WTC11 (cell line): ENCODE measurements around the gene COL18A1. TPM values are rescaled to one million over a fixed set of nuclear protein-coding genes. Genes with fewer than 3 reads are reported as not detected.
A peak's percentile ranks its signal among the peaks of the same experiment; 100 is the strongest.

Source experiments
- ATAC-seq: fragments of 200-7000 bp; cut with Tn5 transposase; 2 replicates; pipeline ENCODE4 v1.10.0; 2021; ENCODE audit warnings: mild to moderate bottlenecking, moderate library complexity
- CTCF ChIA-PET: fragments of 300-600 bp; sonication (Branson Sonifier 250); formaldehyde crosslinking; loops from one replicate; lab custom pipeline; 2021; ENCODE audit warnings: antibody characterized with exemption; lab: Charles Lee
- POLR2A ChIA-PET: fragments of 350-600 bp; sonication (Branson Sonifier 250); formaldehyde crosslinking; loops from one replicate; lab custom pipeline; 2021; ENCODE audit warnings: antibody characterized with exemption; lab: Charles Lee
- DNase-seq: peaks from one replicate; pipeline ENCODE4 v3.0.0; 2021; ENCODE audit warnings: low spot score
- H3K27ac Mint-ChIP-seq: 2 replicates; pipeline ENCODE4 v1.8.0; 2021; ENCODE audit warnings: mixed read lengths
- H3K27me3 Mint-ChIP-seq: 2 replicates; pipeline ENCODE4 v1.8.0; 2021; ENCODE audit warnings: low read depth, mild to moderate bottlenecking, moderate library complexity, mixed read lengths
- H3K36me3 Mint-ChIP-seq: 2 replicates; pipeline ENCODE4 v1.8.0; 2021; ENCODE audit warnings: mixed read lengths
- H3K4me1 Mint-ChIP-seq: 2 replicates; pipeline ENCODE4 v1.8.0; 2022; ENCODE audit warnings: mixed read lengths
- H3K4me3 Mint-ChIP-seq: 2 replicates; pipeline ENCODE4 v1.8.0; 2021; ENCODE audit warnings: mild to moderate bottlenecking, moderate library complexity, mixed read lengths
- H3K9me3 Mint-ChIP-seq: 2 replicates; pipeline ENCODE4 v1.8.0; 2021; ENCODE audit warnings: mixed read lengths
- ELF4 ChIP-seq: sonication (generic); formaldehyde crosslinking; IDR thresholded peaks from 2 replicates; pipeline ENCODE4 v1.8.1; 2022; ENCODE audit warnings: low read depth, mild to moderate bottlenecking, moderate library complexity, missing genetic modification reagents
- EMX1 ChIP-seq: fragments of 250-450 bp; sonication (Bioruptor Pico); IDR thresholded peaks from 2 replicates; pipeline ENCODE4 v1.8.0; 2021; ENCODE audit warnings: mild to moderate bottlenecking
- FOXK1 ChIP-seq: sonication (generic); formaldehyde crosslinking; IDR thresholded peaks from 2 replicates; pipeline ENCODE4 v1.8.0; 2022; ENCODE audit warnings: mild to moderate bottlenecking, moderate library complexity, missing genetic modification reagents
- GRHL2 ChIP-seq: fragments of 250-450 bp; sonication (Bioruptor Pico); IDR thresholded peaks from 2 replicates; pipeline ENCODE4 v1.8.0; 2022; ENCODE audit warnings: mild to moderate bottlenecking, moderate library complexity; ENCODE audit not compliant: insufficient replicate concordance, severe bottlenecking
- NFE2L1 ChIP-seq: sonication (generic); formaldehyde crosslinking; IDR thresholded peaks from 2 replicates; pipeline ENCODE4 v1.8.1; 2023; ENCODE audit warnings: missing genetic modification reagents
- NFYB ChIP-seq: sonication (generic); formaldehyde crosslinking; conservative IDR thresholded peaks from 2 replicates; pipeline ENCODE4 v1.8.0; 2022; ENCODE audit warnings: low read depth, missing genetic modification reagents
- RELA ChIP-seq: sonication (generic); formaldehyde crosslinking; IDR thresholded peaks from 2 replicates; pipeline ENCODE4 v1.8.1; 2022; ENCODE audit warnings: missing genetic modification reagents, mild to moderate bottlenecking, borderline replicate concordance
- SMAD4 ChIP-seq: sonication (generic); formaldehyde crosslinking; IDR thresholded peaks from 2 replicates; pipeline ENCODE4 v1.8.0; 2022; ENCODE audit warnings: mild to moderate bottlenecking, missing genetic modification reagents
- SP1 ChIP-seq: sonication (generic); formaldehyde crosslinking; conservative IDR thresholded peaks from 2 replicates; pipeline ENCODE4 v1.8.1; 2022; ENCODE audit warnings: missing genetic modification reagents
- TCF7 ChIP-seq: sonication (generic); formaldehyde crosslinking; IDR thresholded peaks from 2 replicates; pipeline ENCODE4 v1.8.0; 2022; ENCODE audit warnings: mild to moderate bottlenecking, low read depth, missing genetic modification reagents, moderate library complexity
- TEAD4 ChIP-seq: sonication (generic); formaldehyde crosslinking; IDR thresholded peaks from 2 replicates; pipeline ENCODE4 v1.8.0; 2022; ENCODE audit warnings: mild to moderate bottlenecking, missing genetic modification reagents
- ZNF671 ChIP-seq: fragments of 250-450 bp; sonication (Bioruptor Pico); IDR thresholded peaks from 2 replicates; pipeline ENCODE4 v1.8.0; 2021; ENCODE audit warnings: mild to moderate bottlenecking
- total RNA-seq: library from RNA; stranded (reverse); gene quantifications from 3 replicates; pipeline ENCODE4 v1.2.3, GENCODE V29; 2021
- TF ChIP-seq, protein P1 (sequence below): sonication (generic); formaldehyde crosslinking; conservative IDR thresholded peaks from 2 replicates; pipeline ENCODE4 v1.8.1; 2023; ENCODE audit warnings: mild to moderate bottlenecking, low read depth, missing genetic modification reagents, moderate library complexity
- TF ChIP-seq, protein P2 (sequence below): fragments of 250-450 bp; sonication (Bioruptor Pico); conservative IDR thresholded peaks from 2 replicates; pipeline ENCODE4 v1.9.0; 2021; ENCODE audit warnings: mild to moderate bottlenecking
- TF ChIP-seq, protein P3 (sequence below): sonication (generic); formaldehyde crosslinking; IDR thresholded peaks from 2 replicates; pipeline ENCODE4 v1.8.0; 2022; ENCODE audit warnings: mild to moderate bottlenecking, missing genetic modification reagents
- TF ChIP-seq, protein P4 (sequence below): sonication (generic); formaldehyde crosslinking; IDR thresholded peaks from 2 replicates; pipeline ENCODE4 v1.8.1; 2023; ENCODE audit warnings: mild to moderate bottlenecking, missing genetic modification reagents, borderline replicate concordance
- TF ChIP-seq, protein P5 (sequence below): fragments of 250-450 bp; sonication (Bioruptor Pico); IDR thresholded peaks from 2 replicates; pipeline ENCODE4 v1.9.0; 2021; ENCODE audit warnings: mild to moderate bottlenecking
- TF ChIP-seq, protein P6 (sequence below): sonication (generic); formaldehyde crosslinking; IDR thresholded peaks from 2 replicates; pipeline ENCODE4 v1.8.1; 2023; ENCODE audit warnings: mild to moderate bottlenecking, missing genetic modification reagents, moderate library complexity
- TF ChIP-seq, protein P7 (sequence below): sonication (generic); formaldehyde crosslinking; IDR thresholded peaks from 2 replicates; pipeline ENCODE4 v1.8.0; 2022; ENCODE audit warnings: mild to moderate bottlenecking, missing genetic modification reagents
- TF ChIP-seq, protein P8 (sequence below): sonication (generic); formaldehyde crosslinking; IDR thresholded peaks from 2 replicates; pipeline ENCODE4 v1.8.1; 2022; ENCODE audit warnings: mild to moderate bottlenecking, moderate library complexity, missing genetic modification reagents

The COL18A1 gene
- total RNA-seq, 1 experiment from 2014 or later = 231 TPM

DNA sequence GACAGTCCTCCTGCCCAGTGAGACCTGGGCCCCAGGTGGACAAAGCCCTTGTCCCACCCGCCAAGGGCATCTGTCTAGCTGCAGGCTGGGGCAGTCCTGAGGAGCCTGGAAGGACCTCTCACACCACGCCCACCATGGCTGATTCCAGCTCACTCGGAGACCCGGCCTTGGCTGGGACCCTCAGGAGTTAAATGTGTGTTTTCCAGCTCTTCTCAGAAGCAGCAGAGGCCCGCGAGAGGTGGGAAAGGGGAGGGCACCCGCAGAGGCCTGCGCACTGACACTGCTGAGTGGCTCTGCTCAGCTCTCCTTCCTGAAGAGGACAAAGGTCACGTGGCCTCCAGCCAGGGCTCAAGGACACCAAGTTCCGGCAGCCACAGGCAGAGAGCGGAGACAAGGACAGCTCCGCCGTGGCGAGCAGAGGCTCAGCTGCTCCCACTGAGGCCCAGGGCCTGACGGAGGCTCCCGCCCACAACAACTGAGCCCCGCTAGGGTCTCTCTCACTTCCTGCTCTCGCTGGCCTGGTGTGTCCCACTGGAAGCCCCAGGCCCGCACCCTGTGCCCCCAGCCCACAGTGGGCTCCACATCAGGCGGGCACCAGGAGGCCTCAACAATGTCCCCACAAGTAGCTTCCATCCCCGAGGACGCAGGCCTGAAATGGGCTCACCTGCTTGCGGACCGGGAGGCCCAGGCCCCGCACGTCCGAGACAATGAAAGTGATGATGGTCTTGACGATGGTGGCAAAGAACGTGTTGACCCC lies 120.4 kb downstream of the COL18A1 start:
- H3K4me3 Mint-ChIP-seq = no peak overlapping the region
- CTCF ChIA-PET = no interaction called here

DNA sequence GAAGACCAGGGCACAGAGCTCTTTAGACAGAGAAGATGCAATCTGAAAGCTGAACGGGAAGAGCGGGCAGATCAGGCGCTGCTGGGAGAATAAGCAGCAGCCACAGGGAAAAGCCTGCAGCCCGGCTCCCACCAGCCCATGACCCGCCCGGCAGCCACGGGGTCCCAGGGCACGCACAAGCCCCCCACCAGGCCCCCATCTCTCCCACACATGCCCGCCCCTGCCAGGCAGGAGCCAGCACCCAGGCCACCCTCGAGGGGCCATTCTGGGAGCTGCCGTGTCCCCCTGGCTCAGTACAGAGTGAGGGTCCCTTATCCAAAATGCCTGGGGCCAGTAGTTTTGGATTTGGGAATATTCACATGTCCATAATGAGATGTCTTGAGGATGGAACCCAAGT lies 120.9 kb downstream of the COL18A1 start:
- H3K27ac Mint-ChIP-seq = no peak overlapping the region
- CTCF ChIA-PET = no interaction called here
- peaks cover 35% of the 10 kb centered on the region for H3K36me3 Mint-ChIP-seq
- peaks cover 15% of the 10 kb centered on the region for H3K9me3 Mint-ChIP-seq
- 0 out of 2 replicates have a peak, but pooled peaks cover 4% of the 10 kb centered on the region for H3K4me1 Mint-ChIP-seq
- POLR2A ChIA-PET = no interaction called here
- no peak overlapping the region for H3K4me3 Mint-ChIP-seq
- H3K27me3 Mint-ChIP-seq = peaks cover 9% of the 10 kb centered on the region
- DNase-seq (peak; percentile 5), ATAC-seq (no peak)
- TF ChIP-seq, protein P1, sequence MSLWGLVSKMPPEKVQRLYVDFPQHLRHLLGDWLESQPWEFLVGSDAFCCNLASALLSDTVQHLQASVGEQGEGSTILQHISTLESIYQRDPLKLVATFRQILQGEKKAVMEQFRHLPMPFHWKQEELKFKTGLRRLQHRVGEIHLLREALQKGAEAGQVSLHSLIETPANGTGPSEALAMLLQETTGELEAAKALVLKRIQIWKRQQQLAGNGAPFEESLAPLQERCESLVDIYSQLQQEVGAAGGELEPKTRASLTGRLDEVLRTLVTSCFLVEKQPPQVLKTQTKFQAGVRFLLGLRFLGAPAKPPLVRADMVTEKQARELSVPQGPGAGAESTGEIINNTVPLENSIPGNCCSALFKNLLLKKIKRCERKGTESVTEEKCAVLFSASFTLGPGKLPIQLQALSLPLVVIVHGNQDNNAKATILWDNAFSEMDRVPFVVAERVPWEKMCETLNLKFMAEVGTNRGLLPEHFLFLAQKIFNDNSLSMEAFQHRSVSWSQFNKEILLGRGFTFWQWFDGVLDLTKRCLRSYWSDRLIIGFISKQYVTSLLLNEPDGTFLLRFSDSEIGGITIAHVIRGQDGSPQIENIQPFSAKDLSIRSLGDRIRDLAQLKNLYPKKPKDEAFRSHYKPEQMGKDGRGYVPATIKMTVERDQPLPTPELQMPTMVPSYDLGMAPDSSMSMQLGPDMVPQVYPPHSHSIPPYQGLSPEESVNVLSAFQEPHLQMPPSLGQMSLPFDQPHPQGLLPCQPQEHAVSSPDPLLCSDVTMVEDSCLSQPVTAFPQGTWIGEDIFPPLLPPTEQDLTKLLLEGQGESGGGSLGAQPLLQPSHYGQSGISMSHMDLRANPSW (CRISPR knock-in tag) = no peak
- TF ChIP-seq GRHL2 = no peak
- TF ChIP-seq TCF7 = no peak
- TF ChIP-seq, protein P2, sequence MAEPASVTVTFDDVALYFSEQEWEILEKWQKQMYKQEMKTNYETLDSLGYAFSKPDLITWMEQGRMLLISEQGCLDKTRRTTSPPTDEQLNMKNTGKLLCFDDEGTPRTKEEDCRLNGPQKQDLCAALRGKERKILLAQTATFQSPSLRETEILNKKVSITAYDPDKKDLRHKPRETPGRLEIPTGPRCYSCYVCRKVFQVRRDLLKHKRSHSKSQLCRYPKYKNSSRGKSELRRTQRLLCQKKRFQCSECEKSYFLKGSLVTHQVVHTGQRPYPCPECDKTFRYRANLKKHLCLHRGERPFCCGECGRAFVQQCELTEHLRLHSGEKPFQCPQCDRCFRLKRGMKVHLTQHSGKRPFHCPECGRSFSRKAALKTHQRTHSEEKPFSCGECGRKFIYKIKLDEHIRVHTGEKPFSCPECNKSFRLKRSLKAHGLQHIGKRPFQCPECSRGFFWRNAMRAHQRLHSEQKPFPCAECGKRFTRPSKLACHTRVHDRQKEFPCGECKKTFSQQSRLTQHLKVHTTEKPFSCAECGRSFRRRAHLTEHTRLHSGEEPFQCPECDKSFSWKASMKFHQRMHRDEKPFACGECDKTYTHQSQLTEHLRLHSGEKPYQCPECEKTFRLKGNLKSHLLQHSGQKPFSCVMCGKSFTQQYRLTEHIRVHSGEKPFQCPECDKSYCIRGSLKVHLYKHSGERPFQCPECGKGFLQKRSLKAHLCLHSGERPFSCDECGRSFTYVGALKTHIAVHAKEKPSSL (CRISPR knock-in tag) = no peak

More for the DNA sequence above, 120.4 kb downstream of the COL18A1 start:
- peak; percentile 8 for DNase-seq
- Mint-ChIP-seq H3K9me3 (peaks cover 20% of the 10 kb centered on the region), H3K36me3 (peaks cover 41% of the 10 kb centered on the region), H3K27ac (no peak overlapping the region), H3K4me1 (0 out of 2 replicates have a peak, but pooled peaks cover 4% of the 10 kb centered on the region), H3K27me3 (peaks cover 13% of the 10 kb centered on the region)
- POLR2A ChIA-PET = no interaction called here
- TF ChIP-seq ZNF671 = no peak
- TF ChIP-seq RELA (CRISPR knock-in tag) = no peak
- TF ChIP-seq, protein P3, sequence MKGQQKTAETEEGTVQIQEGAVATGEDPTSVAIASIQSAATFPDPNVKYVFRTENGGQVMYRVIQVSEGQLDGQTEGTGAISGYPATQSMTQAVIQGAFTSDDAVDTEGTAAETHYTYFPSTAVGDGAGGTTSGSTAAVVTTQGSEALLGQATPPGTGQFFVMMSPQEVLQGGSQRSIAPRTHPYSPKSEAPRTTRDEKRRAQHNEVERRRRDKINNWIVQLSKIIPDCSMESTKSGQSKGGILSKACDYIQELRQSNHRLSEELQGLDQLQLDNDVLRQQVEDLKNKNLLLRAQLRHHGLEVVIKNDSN (CRISPR knock-in tag) = no peak
- TF ChIP-seq NFE2L1 (CRISPR knock-in tag) = no peak
- TF ChIP-seq ELF4 (CRISPR knock-in tag) = no peak
- TF ChIP-seq NFYB (CRISPR knock-in tag) = no peak
- TF ChIP-seq, protein P4, sequence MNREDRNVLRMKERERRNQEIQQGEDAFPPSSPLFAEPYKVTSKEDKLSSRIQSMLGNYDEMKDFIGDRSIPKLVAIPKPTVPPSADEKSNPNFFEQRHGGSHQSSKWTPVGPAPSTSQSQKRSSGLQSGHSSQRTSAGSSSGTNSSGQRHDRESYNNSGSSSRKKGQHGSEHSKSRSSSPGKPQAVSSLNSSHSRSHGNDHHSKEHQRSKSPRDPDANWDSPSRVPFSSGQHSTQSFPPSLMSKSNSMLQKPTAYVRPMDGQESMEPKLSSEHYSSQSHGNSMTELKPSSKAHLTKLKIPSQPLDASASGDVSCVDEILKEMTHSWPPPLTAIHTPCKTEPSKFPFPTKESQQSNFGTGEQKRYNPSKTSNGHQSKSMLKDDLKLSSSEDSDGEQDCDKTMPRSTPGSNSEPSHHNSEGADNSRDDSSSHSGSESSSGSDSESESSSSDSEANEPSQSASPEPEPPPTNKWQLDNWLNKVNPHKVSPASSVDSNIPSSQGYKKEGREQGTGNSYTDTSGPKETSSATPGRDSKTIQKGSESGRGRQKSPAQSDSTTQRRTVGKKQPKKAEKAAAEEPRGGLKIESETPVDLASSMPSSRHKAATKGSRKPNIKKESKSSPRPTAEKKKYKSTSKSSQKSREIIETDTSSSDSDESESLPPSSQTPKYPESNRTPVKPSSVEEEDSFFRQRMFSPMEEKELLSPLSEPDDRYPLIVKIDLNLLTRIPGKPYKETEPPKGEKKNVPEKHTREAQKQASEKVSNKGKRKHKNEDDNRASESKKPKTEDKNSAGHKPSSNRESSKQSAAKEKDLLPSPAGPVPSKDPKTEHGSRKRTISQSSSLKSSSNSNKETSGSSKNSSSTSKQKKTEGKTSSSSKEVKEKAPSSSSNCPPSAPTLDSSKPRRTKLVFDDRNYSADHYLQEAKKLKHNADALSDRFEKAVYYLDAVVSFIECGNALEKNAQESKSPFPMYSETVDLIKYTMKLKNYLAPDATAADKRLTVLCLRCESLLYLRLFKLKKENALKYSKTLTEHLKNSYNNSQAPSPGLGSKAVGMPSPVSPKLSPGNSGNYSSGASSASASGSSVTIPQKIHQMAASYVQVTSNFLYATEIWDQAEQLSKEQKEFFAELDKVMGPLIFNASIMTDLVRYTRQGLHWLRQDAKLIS (CRISPR knock-in tag) = no peak
- no peak for TF ChIP-seq EMX1
- TF ChIP-seq, protein P5, sequence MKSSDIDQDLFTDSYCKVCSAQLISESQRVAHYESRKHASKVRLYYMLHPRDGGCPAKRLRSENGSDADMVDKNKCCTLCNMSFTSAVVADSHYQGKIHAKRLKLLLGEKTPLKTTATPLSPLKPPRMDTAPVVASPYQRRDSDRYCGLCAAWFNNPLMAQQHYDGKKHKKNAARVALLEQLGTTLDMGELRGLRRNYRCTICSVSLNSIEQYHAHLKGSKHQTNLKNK = no peak
- no peak for TF ChIP-seq FOXK1 (CRISPR knock-in tag)
- TF ChIP-seq, protein P6, sequence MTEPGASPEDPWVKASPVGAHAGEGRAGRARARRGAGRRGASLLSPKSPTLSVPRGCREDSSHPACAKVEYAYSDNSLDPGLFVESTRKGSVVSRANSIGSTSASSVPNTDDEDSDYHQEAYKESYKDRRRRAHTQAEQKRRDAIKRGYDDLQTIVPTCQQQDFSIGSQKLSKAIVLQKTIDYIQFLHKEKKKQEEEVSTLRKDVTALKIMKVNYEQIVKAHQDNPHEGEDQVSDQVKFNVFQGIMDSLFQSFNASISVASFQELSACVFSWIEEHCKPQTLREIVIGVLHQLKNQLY (CRISPR knock-in tag) = no peak
- TF ChIP-seq, protein P7, sequence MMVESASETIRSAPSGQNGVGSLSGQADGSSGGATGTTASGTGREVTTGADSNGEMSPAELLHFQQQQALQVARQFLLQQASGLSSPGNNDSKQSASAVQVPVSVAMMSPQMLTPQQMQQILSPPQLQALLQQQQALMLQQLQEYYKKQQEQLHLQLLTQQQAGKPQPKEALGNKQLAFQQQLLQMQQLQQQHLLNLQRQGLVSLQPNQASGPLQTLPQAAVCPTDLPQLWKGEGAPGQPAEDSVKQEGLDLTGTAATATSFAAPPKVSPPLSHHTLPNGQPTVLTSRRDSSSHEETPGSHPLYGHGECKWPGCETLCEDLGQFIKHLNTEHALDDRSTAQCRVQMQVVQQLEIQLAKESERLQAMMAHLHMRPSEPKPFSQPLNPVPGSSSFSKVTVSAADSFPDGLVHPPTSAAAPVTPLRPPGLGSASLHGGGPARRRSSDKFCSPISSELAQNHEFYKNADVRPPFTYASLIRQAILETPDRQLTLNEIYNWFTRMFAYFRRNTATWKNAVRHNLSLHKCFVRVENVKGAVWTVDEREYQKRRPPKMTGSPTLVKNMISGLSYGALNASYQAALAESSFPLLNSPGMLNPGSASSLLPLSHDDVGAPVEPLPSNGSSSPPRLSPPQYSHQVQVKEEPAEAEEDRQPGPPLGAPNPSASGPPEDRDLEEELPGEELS = no peak
- no peak for TF ChIP-seq SMAD4
- TF ChIP-seq, protein P8, sequence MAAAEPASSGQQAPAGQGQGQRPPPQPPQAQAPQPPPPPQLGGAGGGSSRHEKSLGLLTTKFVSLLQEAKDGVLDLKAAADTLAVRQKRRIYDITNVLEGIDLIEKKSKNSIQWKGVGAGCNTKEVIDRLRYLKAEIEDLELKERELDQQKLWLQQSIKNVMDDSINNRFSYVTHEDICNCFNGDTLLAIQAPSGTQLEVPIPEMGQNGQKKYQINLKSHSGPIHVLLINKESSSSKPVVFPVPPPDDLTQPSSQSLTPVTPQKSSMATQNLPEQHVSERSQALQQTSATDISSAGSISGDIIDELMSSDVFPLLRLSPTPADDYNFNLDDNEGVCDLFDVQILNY (CRISPR knock-in tag) = no peak
- TF ChIP-seq TEAD4 (CRISPR knock-in tag) = no peak
- TF ChIP-seq SP1 (CRISPR knock-in tag) = no peak
- ATAC-seq = no peak
